IPS-NIHi7 (cell line): ENCODE results near the gene ELOVL6.

Experiments used
- DNase-seq: peaks from one replicate; pipeline ENCODE4 v3.0.0; 2012; ENCODE audit warnings: mixed read lengths; ENCODE audit errors: extremely low spot score

ELOVL6 gene

GRCh38 chr4:110032603-110033002, 165.8 kb downstream of the ELOVL6 start:
- DNase-seq, result no peak

GRCh38 chr4:110025718-110026117, 172.7 kb downstream of the ELOVL6 start:
- no peak for DNase-seq

GRCh38 chr4:110025056-110025455, 173.4 kb downstream of the ELOVL6 start:
- DNase-seq, result no peak

- DNase-seq, result no peak
Measured at GRCh38 chr4:110022457-110022856, 176.0 kb downstream of the ELOVL6 start.

GRCh38 chr4:110020646-110021443, 177.6 kb downstream of the ELOVL6 start:
- no peak for DNase-seq

GRCh38 chr4:110020139-110020538, 178.3 kb downstream of the ELOVL6 start:
- no peak for DNase-seq

GRCh38 chr4:110019153-110019552, 179.3 kb downstream of the ELOVL6 start:
- no peak for DNase-seq

GRCh38 chr4:110014233-110014632, 184.2 kb downstream of the ELOVL6 start:
- DNase-seq, result no peak

- no peak for DNase-seq
Measured at GRCh38 chr4:110012917-110013316, 185.5 kb downstream of the ELOVL6 start.

GRCh38 chr4:110010797-110011196, 187.6 kb downstream of the ELOVL6 start:
- DNase-seq, result no peak

GRCh38 chr4:110009550-110009949, 188.9 kb downstream of the ELOVL6 start:
- no peak for DNase-seq

- DNase-seq, result no peak
Measured at GRCh38 chr4:110008540-110008939, 189.9 kb downstream of the ELOVL6 start.

- DNase-seq, result no peak
Measured at GRCh38 chr4:110007217-110007616, 191.2 kb downstream of the ELOVL6 start.

GRCh38 chr4:110005461-110006056, 192.9 kb downstream of the ELOVL6 start:
- peak; percentile 60 for DNase-seq

GRCh38 chr4:110004556-110004955, 193.9 kb downstream of the ELOVL6 start:
- DNase-seq, result no peak

GRCh38 chr4:110003401-110004187, 194.8 kb downstream of the ELOVL6 start:
- no peak for DNase-seq

- no peak for DNase-seq
Measured at GRCh38 chr4:110002326-110002725, 196.1 kb downstream of the ELOVL6 start.

GRCh38 chr4:109999585-109999912, 198.9 kb downstream of the ELOVL6 start:
- no peak for DNase-seq

GRCh38 chr4:109998867-109999584, 199.4 kb downstream of the ELOVL6 start:
- peak; percentile 52 for DNase-seq

GRCh38 chr4:109996526-109996925, 201.9 kb downstream of the ELOVL6 start:
- DNase-seq, result no peak
